OCI-LY3 (cell line): ENCODE data around the gene AMFR.

Experiments used
- CTCF ChIP-seq: fragments of 200-600, 300-600 bp; sonication (generic); IDR thresholded peaks from 2 replicates; pipeline ENCODE4 v1.5.1; 2014; ENCODE audit warnings: antibody characterized with exemption, low read length, low read depth
- EZH2phosphoT487 ChIP-seq: fragments of 200-600 bp; shearing (Covaris generic); IDR thresholded peaks from 2 replicates; pipeline ENCODE4 v1.6.1; 2018; ENCODE audit warnings: antibody characterized with exemption, mixed run types, low read depth

- TF ChIP-seq CTCF = no peak
- TF ChIP-seq EZH2phosphoT487 = no peak
Observed at GRCh38 chr16:56347670-56348069, 77.7 kb downstream of the AMFR start.
